Heart right ventricle (tissue), 16 donors: ENCODE data around the gene PGRMC2. TPM values are rescaled to one million over a fixed set of nuclear protein-coding genes. Genes with fewer than 3 reads are reported as not detected.

ENCODE experiments used
- ATAC-seq, 8 donors: fragments of 200-7000 bp; cut with Tn5 transposase; one replicate each; pipeline ENCODE4 v1.9.1; 2020; ENCODE audit warnings: mild to moderate bottlenecking in 8 of 8, moderate library complexity in 8 of 8, moderate number of reproducible peaks in 1 of 8
- DNase-seq, 2 donors: peaks; one replicate each; pipeline ENCODE4 v3.0.0-alpha.2; 2020
- H3K27ac ChIP-seq, 10 donors: fragments of 200-600 bp; sonication (generic) in 2 of 10; one replicate each; pipeline versions ENCODE4 v1.5.0 to v1.8.0; 2020 to 2022; ENCODE audit warnings: mild to moderate bottlenecking in 3 of 10
- H3K27me3 ChIP-seq, 7 donors: fragments of 200-600 bp; one replicate each; pipeline ENCODE4 v1.8.0; 2021 to 2022; ENCODE audit warnings: mild to moderate bottlenecking in 2 of 7
- H3K36me3 ChIP-seq, 9 donors: fragments of 200-600 bp; sonication (generic) in 1 of 9; one replicate each; pipeline versions ENCODE4 v1.5.0 to v1.8.0; 2020 to 2022; ENCODE audit warnings: mild to moderate bottlenecking in 2 of 9
- H3K4me1 ChIP-seq, 9 donors: fragments of 200-600 bp; sonication (generic) in 1 of 9; one replicate each; pipeline versions ENCODE4 v1.5.0 to v1.8.0; 2020 to 2022; ENCODE audit warnings: mild to moderate bottlenecking in 4 of 9
- H3K4me3 ChIP-seq, 10 donors: fragments of 200-600 bp; sonication (generic) in 2 of 10; one replicate each; pipeline versions ENCODE4 v1.5.0 to v1.8.0; 2020 to 2022; ENCODE audit warnings: mild to moderate bottlenecking in 7 of 10, moderate library complexity in 2 of 10
- H3K9me3 ChIP-seq, 11 donors: fragments of 200-600 bp in 10 of 11; sonication (generic) in 2 of 11; one replicate each; pipeline versions ENCODE4 v1.5.0 to v1.8.0; 2013 to 2022; ENCODE audit warnings: mild to moderate bottlenecking in 2 of 11, control low read depth in 1 of 11, moderate library complexity in 1 of 11
- CTCF ChIP-seq, 9 donors: fragments of 200-600 bp; sonication (generic) in 2 of 9; IDR thresholded peaks; one replicate each; pipeline versions ENCODE4 v1.5.0 to v1.8.0; 2021 to 2022; ENCODE audit warnings: antibody characterized with exemption in 9 of 9, mild to moderate bottlenecking in 5 of 9, moderate library complexity in 1 of 9
- WGBS, 2 donors: extraction: QIAGEN DNeasy Blood & Tissue Kit; methylation state at CpG; one replicate each; pipeline ENCODE4 v1.1.7; 2013; ENCODE audit warnings: inconsistent platforms in 1 of 2; 5-methylcytosine and 5-hydroxymethylcytosine counted together
- intact Hi-C, 10 donors: fragments of 100-400 bp; cut with DNase I; formaldehyde crosslinking; loops; one replicate each; pipeline versions ENCODE4 v1.11.1 to v1.14.2; 2022
- polyA plus RNA-seq, 2 donors: library from polyadenylated mRNA; stranded (reverse); fragments of 200-250 nt; gene quantifications; one replicate each; pipeline ENCODE4 v1.2.3, GENCODE V29; 2013
- total RNA-seq, 10 donors: library from RNA; stranded (reverse); fragmentation: NEBNext Ultra II Directional in 3 of 10; extraction: Animal tissue kit (Norgen Biotek cat#: 25700) in 3 of 10; gene quantifications; one replicate each; pipeline versions ENCODE4 v1.2.1 to v1.2.4, GENCODE V29; 2021 to 2023
- donor health status: Arrhythmogenic right ventricular cardiomyopathy.
- donor health status: ischemic (EF 13 %, LVEDD 7.1; RV severe dilation, severe dysfunction).
- donor health status: healthy with polysubstance abuse.
- donor health status: DM: no; HTN: yes; CAD: no.
- donor health status: DM: no; HTN: no; CAD: no.
- donor health status: ischemic (EF 25% LVEDD 6.9; RV normal size, moderate dysfunction).
- donor health status: ischemic (EF 25% LVEDD 5.7; RV mildly dilated, moderate dysfunction).
- donor health status: healthy.
- donor health status: DM: yes; HTN: yes; CAD: no.
- donor health status: Ischemic cardiomyopathy.
- donor health status: ischemic (EF 35%, LVEDD 5.7; RV mildly dilated, moderate dysfunction).
- donor health status: nonischemic (EF 11% LVEDD 7.7; RV severe dilation, severe dysfunction).
- donor health status: DM: yes; HTN: yes; CAD: no.
- donor health status: PGD.
- donor health status: ischemic (EF 29% LVEDD 5.4; RV normal size, mild dysfunction).
- donor health status: nonischemic (EF 23%, LVEDD 6.1; RV moderate dilation, normal function).

PGRMC2 gene
- total and polyA plus RNA-seq, 12 donors: 26.0 to 78.9 (median 66.6) TPM

- WGBS, 2 donors: 88 to 94% methylated on average over 2 of the region's 2 CpGs
- no peak overlapping the region for H3K4me3 ChIP-seq
- peaks cover 0 to 13% (median 0%) of the 10 kb centered on the region in 9 donors for H3K36me3 ChIP-seq
- H3K4me1 ChIP-seq: peaks cover 0 to 25% (median 0%) of the 10 kb centered on the region in 9 donors
- ATAC-seq: peak in 1 of 8 donors; percentile 42
- DNase-seq: no peak
- no peaks in the 10 kb centered on the region for H3K9me3 ChIP-seq
- H3K27me3 ChIP-seq: no peaks in the 10 kb centered on the region
- H3K27ac ChIP-seq: no peak overlapping the region
- intact Hi-C loops: loop anchor here in 1 of 10 donors (10.0 kb wide), 1 partner anchor 503 kb away; the partner anchor contains the start of gene JADE1
- no peak for TF ChIP-seq CTCF (IDR thresholded peaks at IDR 0.05)
Measured at GRCh38 chr4:128301979-128302378, 14.4 kb upstream of the PGRMC2 start.

- H3K36me3 ChIP-seq: peaks cover 0 to 13% (median 0%) of the 10 kb centered on the region in 9 donors
- H3K27me3 ChIP-seq: no peaks in the 10 kb centered on the region
- no peaks in the 10 kb centered on the region for H3K9me3 ChIP-seq
- H3K4me1 ChIP-seq: peaks cover 0 to 21% (median 0%) of the 10 kb centered on the region in 9 donors
- WGBS, 2 donors: 83 to 85% methylated on average over 1 of the region's 1 CpG
- ATAC-seq (no peak), DNase-seq (no peak)
- no peak overlapping the region for H3K27ac ChIP-seq
- no peak for TF ChIP-seq CTCF (IDR thresholded peaks at IDR 0.05)
- intact Hi-C loops: loop anchor here in 1 of 10 donors (10.0 kb wide), 1 partner anchor 505 kb away; the partner anchor contains the start of gene JADE1
- no peak overlapping the region for H3K4me3 ChIP-seq
Measured at GRCh38 chr4:128299848-128300247, 12.2 kb upstream of the PGRMC2 start.

- no peaks in the 10 kb centered on the region for H3K27me3 ChIP-seq
Measured at GRCh38 chr4:128298852-128299251, 11.2 kb upstream of the PGRMC2 start.

GRCh38 chr4:128298146-128298758, 10.6 kb upstream of the PGRMC2 start:
- intact Hi-C loops: no loop called here
- Histone ChIP-seq H3K4me1 (peaks cover 0 to 13% (median 0%) of the 10 kb centered on the region in 9 donors), H3K27ac (no peak overlapping the region), H3K9me3 (no peaks in the 10 kb centered on the region), H3K27me3 (no peaks in the 10 kb centered on the region), H3K4me3 (no peak overlapping the region), H3K36me3 (peaks cover 0 to 13% (median 0%) of the 10 kb centered on the region in 9 donors)
- DNase-seq (no peak), ATAC-seq (no peak)
- WGBS, 2 donors: 91 to 92% methylated on average over 7 of the region's 7 CpGs
- TF ChIP-seq CTCF (IDR thresholded peaks at IDR 0.05): no peak

More at GRCh38 chr4:128298852-128299251, 11.2 kb upstream of the PGRMC2 start:
- H3K27ac ChIP-seq: no peak overlapping the region
- intact Hi-C loops: no loop called here
- peaks cover 0 to 13% (median 0%) of the 10 kb centered on the region in 9 donors for H3K36me3 ChIP-seq
- H3K9me3 ChIP-seq: no peaks in the 10 kb centered on the region
- no peak for ATAC-seq
- no peak overlapping the region for H3K4me3 ChIP-seq
- no peak for DNase-seq
- H3K4me1 ChIP-seq: peaks cover 0 to 19% (median 0%) of the 10 kb centered on the region in 9 donors
- 90 to 93% methylated on average over 2 of the region's 2 CpGs for WGBS, 2 donors
- TF ChIP-seq CTCF (IDR thresholded peaks at IDR 0.05): no peak
